D721Med (cell line): ENCODE data around the gene ARL4D.
"Not testable (repeated sequence)": the region's sequence is repeated elsewhere in the genome, so short reads cannot be mapped to it uniquely, and the experiment has no call there.

Experiments
- DNase-seq: peaks from one replicate; pipeline ENCODE4 v3.0.0; 2011; ENCODE audit warnings: low spot score; ENCODE audit not compliant: insufficient read length
- FAIRE-seq: peaks from 2 replicates; lab custom pipeline; 2011; peaks lifted over from hg19 to GRCh38; lab: Jason Lieb, UNC
- TF ChIP-seq, protein P1 (sequence below): IDR thresholded peaks from 2 replicates; pipeline ENCODE4 v1.5.1; 2012; ENCODE audit warnings: mild to moderate bottlenecking, control low read depth; ENCODE audit not compliant: insufficient read depth; ENCODE audit errors: missing control alignments

The ARL4D gene

DNA sequence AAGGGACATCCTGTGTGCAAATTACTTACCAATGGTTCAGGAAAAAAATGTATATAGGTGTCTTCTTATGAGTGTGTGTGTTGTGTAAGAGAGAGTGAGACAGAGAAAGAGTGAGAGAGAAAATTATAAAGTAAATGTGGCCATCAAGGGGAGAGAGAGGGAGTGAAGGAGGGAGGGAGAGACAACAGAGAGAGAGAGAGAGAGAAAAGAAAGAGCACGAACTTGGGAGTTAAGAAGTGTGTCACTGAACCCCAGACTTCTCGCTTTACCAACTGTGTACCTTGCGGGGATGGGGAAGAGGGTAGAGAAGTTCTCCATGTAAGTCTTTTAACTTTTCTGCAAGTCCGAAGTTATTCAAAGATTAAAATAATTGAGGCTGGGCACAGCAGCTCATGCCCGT, 28.8 kb upstream of the ARL4D start:
- TF ChIP-seq, protein P1, sequence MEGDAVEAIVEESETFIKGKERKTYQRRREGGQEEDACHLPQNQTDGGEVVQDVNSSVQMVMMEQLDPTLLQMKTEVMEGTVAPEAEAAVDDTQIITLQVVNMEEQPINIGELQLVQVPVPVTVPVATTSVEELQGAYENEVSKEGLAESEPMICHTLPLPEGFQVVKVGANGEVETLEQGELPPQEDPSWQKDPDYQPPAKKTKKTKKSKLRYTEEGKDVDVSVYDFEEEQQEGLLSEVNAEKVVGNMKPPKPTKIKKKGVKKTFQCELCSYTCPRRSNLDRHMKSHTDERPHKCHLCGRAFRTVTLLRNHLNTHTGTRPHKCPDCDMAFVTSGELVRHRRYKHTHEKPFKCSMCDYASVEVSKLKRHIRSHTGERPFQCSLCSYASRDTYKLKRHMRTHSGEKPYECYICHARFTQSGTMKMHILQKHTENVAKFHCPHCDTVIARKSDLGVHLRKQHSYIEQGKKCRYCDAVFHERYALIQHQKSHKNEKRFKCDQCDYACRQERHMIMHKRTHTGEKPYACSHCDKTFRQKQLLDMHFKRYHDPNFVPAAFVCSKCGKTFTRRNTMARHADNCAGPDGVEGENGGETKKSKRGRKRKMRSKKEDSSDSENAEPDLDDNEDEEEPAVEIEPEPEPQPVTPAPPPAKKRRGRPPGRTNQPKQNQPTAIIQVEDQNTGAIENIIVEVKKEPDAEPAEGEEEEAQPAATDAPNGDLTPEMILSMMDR, result no peak
- FAIRE-seq (no peak), DNase-seq (no peak)

DNA sequence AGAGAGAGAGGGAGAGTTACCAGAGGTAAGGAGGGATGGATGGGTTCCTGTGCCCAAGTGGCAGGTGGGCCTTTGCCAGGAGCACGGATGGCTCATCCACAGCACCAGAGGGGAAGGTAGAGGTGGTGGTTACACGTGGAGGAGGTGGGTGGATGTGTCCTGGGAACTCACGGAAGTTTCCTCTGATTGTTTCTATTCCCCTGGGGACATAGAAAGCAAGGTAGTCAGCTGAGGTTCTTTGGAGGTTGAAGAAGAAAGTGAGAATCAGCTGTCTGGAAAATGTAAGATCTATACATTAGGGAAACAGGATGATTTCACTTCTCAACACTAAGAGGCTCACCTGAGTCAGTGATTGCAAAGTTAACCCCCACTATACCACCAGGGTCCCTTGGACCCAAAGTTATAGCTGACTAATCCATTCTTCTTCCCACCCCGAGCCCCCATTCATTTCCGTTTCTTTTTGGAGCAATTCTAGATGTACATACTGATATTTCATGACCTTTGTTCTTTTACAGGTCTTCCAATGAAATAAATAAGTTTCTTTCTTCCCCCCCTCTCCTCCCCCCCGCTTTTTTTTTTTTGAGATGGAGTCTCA, 27.5 kb upstream of the ARL4D start:
- TF ChIP-seq, protein P1, result no peak
- no peak for FAIRE-seq

DNA sequence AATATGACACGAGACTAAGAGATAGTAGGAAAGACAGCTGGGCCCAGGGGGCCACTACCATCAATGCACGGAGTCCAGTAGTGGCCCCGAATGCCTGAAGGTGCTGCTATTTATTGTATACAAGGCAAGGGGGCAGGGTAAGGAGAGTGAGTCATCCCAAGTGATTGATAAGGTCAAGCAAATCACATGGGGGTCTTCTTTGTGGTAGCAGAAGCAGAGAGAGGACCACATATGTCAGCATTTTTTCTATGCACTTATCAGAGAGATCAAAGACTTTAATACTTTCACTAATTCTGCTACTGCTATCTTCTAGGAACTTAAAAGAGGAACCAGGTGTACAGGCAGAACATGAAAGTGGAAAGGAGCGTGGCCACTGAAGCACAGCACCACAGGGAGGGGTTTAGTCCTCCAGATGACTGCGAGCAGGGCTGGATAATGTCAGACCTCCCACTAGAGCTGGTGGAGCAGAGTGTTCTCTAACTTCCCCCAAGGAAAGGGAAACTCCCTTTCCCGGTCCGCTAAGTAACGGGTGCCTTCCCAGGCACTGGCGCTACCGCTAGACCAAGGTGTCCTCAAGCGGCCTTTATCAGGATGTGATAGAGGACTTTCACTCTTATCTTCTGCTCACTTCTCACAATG, 26.4 kb upstream of the ARL4D start:
- DNase-seq, result no peak

More for the DNA sequence above, 27.5 kb upstream of the ARL4D start:
- DNase-seq, result no peak

DNA sequence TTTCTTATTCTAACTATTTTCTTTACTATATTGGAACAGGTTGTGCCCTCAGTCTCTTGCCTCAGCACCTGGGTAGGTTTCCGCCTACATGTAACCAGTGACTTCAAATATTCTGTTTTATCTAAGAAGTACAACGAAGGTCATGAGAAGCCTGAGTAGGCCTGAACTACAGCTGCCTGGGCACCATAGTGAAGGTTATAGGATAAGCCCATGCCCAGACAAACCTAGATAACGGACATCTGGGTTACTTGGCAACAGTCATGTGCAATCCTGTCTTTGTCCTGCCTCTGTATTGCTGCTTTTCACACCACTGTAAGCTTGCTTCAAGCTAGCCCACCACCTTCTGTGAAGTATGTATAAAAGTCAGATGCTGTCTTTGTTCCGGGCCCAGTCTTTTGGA, 25.4 kb upstream of the ARL4D start:
- no peak for FAIRE-seq
- no peak for DNase-seq
- TF ChIP-seq, protein P1, result no peak

More for the DNA sequence above, 26.4 kb upstream of the ARL4D start:
- TF ChIP-seq, protein P1, result no peak
- no peak for FAIRE-seq

DNA sequence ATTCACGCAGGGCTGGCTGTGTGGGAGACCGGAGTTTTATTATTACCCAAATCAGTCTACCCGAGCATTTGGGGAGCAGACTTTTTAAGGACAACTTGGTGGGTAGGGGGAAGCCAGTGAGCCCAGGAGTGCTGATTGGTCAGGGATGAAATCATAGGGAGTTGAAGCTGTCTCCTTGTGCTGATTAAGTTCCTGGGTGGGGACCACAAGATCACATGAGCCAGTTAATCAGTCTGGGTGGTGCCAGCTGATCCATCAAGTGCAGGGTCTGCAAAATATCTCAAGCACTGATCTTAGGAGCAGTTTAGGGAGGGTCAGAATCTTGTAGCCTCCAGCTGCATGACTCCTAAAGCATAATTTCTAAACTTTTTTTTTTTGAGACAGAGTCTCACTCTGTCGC, 22.9 kb upstream of the ARL4D start:
- not testable (repeated sequence) for DNase-seq, FAIRE-seq

DNA sequence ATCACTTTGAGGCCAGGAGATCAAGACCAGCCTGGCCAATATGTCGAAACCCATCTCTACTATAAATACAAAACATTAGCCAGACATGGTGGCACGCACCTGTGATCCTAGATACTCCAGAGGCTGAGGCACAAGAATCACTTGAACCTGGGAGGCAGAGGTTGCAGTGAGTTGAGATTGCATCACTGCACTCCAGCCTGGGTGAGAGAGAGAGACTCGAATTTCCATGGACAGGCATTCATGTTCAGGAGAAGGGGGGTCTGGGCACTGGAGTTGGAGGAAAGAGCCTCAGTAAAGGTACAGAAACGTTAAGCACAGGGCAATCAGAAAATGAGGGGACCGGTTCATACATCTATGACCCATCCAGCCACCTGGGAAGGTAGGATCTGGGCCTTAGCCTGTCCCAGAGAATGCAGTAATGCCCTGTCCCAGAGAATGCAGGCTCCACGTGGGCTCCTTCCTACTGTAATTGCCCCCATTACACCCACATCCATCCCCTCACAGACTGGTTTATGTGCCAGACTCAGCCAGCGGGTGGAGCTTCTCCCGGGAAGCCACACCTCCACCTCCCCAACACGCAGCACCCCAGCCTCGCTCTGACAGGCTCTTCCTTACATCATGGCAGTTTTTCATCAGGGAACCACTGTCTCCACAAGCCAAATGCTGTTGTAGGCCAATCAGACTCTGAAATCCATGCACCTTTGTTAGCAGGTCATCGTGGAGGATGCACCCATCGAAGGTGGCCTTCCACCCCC, 21.6 kb upstream of the ARL4D start:
- no peak for DNase-seq
- TF ChIP-seq, protein P1, result no peak

DNA sequence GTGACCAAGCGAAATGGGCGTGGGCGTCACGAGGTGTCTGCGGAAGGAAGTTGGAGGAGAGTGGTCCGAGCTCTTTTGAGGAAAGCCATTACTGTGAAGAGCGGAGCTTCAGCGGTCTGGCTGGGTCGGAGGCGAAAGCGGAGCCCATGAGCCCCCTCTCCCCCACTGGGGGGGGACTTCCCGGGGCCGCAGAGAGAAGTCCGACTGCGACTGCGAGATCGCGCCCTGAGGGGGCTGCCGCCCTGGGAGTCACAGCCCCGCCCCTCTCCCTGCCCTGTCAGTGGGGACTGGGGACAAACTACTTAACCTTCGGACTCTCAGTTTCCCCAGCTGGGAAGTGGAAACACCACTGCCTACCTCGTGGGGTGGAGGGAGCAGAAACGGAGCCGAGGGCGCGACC, 20.0 kb upstream of the ARL4D start:
- DNase-seq (no peak), FAIRE-seq (no peak)
- TF ChIP-seq, protein P1, result no peak

More for the DNA sequence above, 21.6 kb upstream of the ARL4D start:
- FAIRE-seq, result no peak
